Tibial artery (tissue), 4 donors: ENCODE results near the gene MRPL10.
A peak's percentile ranks its signal among the peaks of the same experiment; 100 is the strongest.

Experiments used
- DNase-seq, 2 donors: peaks; one replicate each; pipeline ENCODE4 v3.0.0-alpha.2; 2019
- H3K27ac ChIP-seq, 2 donors: fragments of 200-600 bp; sonication (generic) in 1 of 2; 1 replicate in 1 of 2; 2 replicates in 1 of 2; pipeline ENCODE4 v1.5.1; 2018 to 2019; ENCODE audit warnings: mild to moderate bottlenecking in 1 of 2
- H3K27me3 ChIP-seq, 2 donors: fragments of 200-600 bp; sonication (generic) in 1 of 2; one replicate each; pipeline versions ENCODE4 v1.5.1 to v1.6.0; 2016 to 2019
- H3K36me3 ChIP-seq, 3 donors: fragments of 200-600 bp; sonication (generic) in 2 of 3; one replicate each; pipeline ENCODE4 v1.5.1; 2016 to 2019; ENCODE audit warnings: mild to moderate bottlenecking in 2 of 3
- H3K4me1 ChIP-seq, 4 donors: fragments of 200-600 bp; sonication (generic) in 2 of 4; 1 replicate in 3 of 4; 2 replicates in 1 of 4; pipeline ENCODE4 v1.5.1; 2016 to 2019
- H3K4me3 ChIP-seq, 2 donors: fragments of 200-600 bp; sonication (generic) in 1 of 2; 1 replicate in 1 of 2; 2 replicates in 1 of 2; pipeline ENCODE4 v1.5.1; 2018 to 2019; ENCODE audit warnings: mild to moderate bottlenecking in 2 of 2
- H3K9me3 ChIP-seq, 3 donors: fragments of 200-600 bp; sonication (generic) in 1 of 3; one replicate each; pipeline ENCODE4 v1.5.1; 2016 to 2019
- intact Hi-C: fragments of 100-400 bp; cut with DNase I; formaldehyde crosslinking; loops from one replicate; pipeline ENCODE4 v1.15.0; 2023; ENCODE audit warnings: low total_unique reads
- TF ChIP-seq, protein P1 (sequence below), 2 experiments: fragments of 200-600 bp in 1 of 2; fragments of 450-650 bp in 1 of 2; IDR thresholded peaks; one replicate each; pipeline ENCODE4 v1.5.1; 2017 to 2019; ENCODE audit warnings: antibody characterized with exemption in 2 of 2, mild to moderate bottlenecking in 1 of 2, moderate library complexity in 1 of 2

MRPL10 gene

DNA sequence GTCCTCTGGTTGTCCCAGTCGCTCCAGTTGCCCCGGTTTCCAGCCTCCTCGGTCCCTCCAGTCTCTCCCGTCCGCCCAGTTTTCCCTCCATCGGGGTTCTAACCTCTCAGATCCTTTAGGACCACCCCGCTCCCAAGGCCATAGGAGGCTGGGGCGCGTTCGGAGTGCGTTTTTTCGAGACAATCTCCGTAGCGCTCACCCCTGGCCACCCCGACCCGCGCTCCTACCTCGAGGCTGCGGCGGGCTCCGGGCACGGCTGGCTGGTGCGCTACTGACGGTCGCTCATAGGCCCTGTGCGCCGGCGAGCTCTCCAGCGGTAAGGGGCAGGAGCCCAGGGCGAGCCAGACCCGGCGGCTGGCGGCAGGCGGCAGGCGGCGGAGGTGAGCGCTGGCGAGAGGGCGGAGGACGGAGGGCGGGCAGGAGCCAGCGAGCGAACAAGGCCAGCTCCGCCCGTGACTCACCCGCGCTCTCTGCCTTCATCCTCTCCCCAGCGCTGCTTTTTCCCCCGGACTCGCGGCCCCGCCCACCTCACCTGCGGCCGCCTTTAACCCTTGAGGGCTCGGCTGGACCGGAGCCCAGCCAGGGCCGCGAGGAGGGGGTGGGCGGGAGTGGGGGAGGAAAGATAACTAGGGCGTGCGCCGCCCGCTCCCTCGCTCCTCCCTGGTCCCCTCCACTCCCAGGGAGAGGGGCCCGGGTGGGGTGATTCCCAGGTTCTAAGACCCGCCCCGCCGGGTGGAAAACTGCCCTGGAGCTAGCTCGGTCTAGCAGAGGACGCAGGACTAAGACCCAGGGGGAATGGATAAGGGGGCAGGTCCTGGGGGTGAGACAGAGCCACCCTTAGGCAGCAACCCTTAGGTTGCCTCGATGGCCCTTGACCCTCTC, 19.6 kb upstream of the MRPL10 start, which contains the start of gene SP6:
TSS of gene SP6 (minus strand) at position 472 of the 882 bp plus-strand sequence. CDS start 2,734 bp downstream, outside the sequence.
- H3K27ac ChIP-seq = no peak within 1 kb of the TSS
- no peaks in the 10 kb centered on the region for H3K36me3 ChIP-seq
- TF ChIP-seq, protein P1, sequence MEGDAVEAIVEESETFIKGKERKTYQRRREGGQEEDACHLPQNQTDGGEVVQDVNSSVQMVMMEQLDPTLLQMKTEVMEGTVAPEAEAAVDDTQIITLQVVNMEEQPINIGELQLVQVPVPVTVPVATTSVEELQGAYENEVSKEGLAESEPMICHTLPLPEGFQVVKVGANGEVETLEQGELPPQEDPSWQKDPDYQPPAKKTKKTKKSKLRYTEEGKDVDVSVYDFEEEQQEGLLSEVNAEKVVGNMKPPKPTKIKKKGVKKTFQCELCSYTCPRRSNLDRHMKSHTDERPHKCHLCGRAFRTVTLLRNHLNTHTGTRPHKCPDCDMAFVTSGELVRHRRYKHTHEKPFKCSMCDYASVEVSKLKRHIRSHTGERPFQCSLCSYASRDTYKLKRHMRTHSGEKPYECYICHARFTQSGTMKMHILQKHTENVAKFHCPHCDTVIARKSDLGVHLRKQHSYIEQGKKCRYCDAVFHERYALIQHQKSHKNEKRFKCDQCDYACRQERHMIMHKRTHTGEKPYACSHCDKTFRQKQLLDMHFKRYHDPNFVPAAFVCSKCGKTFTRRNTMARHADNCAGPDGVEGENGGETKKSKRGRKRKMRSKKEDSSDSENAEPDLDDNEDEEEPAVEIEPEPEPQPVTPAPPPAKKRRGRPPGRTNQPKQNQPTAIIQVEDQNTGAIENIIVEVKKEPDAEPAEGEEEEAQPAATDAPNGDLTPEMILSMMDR (IDR thresholded peaks at IDR 0.05) = no peak
- H3K27me3 ChIP-seq = peaks cover 4 to 100% of the 10 kb centered on the region in 2 donors
- H3K4me3 ChIP-seq = peak within 1 kb of the TSS in 1 of 2 donors; percentile 36
- H3K4me1 ChIP-seq = peaks cover 0 to 29% (median 18%) of the 10 kb centered on the region in 4 donors
- no peak for DNase-seq
- intact Hi-C loops = no loop called here
- no peaks in the 10 kb centered on the region for H3K9me3 ChIP-seq

DNA sequence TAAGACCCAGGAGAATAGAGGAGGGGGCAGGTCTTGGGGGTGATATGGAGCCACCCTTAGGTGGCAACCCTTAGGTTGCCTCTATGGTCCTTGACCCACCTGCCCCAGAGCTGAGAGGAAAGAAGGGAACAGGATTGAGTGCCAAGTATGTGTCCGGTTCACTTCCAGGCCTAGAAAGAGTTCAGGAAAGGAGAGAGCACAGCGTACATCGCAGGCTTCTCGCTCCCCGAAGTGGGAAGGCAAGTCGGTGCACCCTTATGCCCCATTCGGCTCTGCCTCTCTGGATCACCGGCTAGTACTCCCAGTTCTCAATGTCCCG, 19.0 kb upstream of the MRPL10 start:
- Histone ChIP-seq H3K27me3 (peaks cover 4 to 100% of the 10 kb centered on the region in 2 donors), H3K9me3 (no peaks in the 10 kb centered on the region), H3K27ac (no peak overlapping the region), H3K36me3 (no peaks in the 10 kb centered on the region), H3K4me1 (peaks cover 0 to 29% (median 18%) of the 10 kb centered on the region in 4 donors), H3K4me3 (peak overlapping the region in 1 of 2 donors; percentile 36)
- DNase-seq = no peak
- intact Hi-C loops = no loop called here
- TF ChIP-seq, protein P1 (IDR thresholded peaks at IDR 0.05) = no peak

DNA sequence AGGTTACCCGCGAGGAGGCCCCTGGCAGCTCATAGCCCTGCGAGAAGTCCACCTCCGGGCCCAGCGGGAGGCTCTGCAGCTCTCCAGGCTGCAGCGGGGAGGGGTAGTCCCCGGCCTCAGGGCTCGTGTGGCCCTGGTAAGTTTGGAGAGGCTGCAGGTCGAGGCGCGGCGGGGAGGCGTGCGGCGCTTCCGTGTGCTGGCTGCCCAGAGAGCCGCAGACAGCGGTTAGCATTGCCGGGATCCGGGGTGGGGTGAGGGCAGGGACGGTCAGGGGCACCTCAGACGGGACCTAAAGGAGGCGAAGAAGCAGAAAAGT, 16.8 kb upstream of the MRPL10 start:
- DNase-seq = no peak
- no peaks in the 10 kb centered on the region for H3K36me3 ChIP-seq
- H3K4me3 ChIP-seq = no peak overlapping the region
- H3K4me1 ChIP-seq = peaks cover 0 to 35% (median 18%) of the 10 kb centered on the region in 4 donors
- H3K27ac ChIP-seq = no peak overlapping the region
- peaks cover 4 to 89% of the 10 kb centered on the region in 2 donors for H3K27me3 ChIP-seq
- TF ChIP-seq, protein P1 (IDR thresholded peaks at IDR 0.05) = no peak
- intact Hi-C loops = no loop called here
- no peaks in the 10 kb centered on the region for H3K9me3 ChIP-seq

DNA sequence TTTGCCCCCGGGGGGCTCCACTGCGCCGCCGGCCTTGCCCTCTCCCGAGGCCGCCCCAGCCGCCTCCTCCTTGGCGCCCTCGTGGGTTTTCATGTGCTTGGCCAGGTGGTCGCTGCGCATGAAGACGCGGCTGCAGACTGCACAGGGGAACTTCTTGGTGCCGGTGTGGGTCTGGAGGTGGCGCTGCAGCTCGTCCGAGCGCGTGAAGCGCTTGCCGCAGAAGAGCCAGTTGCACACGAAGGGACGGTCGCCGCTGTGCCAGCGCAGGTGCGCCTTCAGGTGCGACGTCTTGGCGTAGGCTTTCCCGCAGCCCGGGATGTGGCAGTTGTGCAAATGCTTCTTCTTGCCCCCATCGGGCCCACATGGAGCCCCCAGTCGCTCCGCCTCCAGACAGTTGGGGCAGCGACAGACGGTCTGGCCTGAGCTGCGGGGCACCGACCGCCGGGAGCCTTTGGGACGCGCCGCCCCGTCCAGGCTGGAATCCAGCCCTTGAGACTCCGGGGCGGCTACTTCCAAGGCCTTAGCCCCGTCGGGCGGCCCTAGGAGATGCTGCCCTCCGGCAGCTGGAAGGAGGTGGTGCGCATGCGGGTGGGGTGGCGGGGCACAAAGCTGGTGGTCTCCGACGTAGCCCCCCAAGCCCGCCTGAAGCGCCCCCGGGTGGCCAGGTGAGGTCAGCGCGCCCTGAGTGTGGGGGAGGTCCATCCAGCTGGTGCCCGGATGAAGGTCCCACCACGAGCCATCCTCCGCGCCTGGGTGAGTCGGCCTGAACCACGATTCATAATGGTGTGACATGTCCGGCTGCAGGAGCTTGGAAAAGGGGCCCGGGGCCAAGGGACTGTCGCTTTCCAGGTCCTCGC, 16.2 kb upstream of the MRPL10 start:
- no peaks in the 10 kb centered on the region for H3K36me3 ChIP-seq
- H3K4me1 ChIP-seq = peaks cover 0 to 39% (median 18%) of the 10 kb centered on the region in 4 donors
- peaks cover 4 to 83% of the 10 kb centered on the region in 2 donors for H3K27me3 ChIP-seq
- TF ChIP-seq, protein P1 (IDR thresholded peaks at IDR 0.05) = no peak
- intact Hi-C loops = no loop called here
- no peaks in the 10 kb centered on the region for H3K9me3 ChIP-seq
- no peak overlapping the region for H3K27ac ChIP-seq
- H3K4me3 ChIP-seq = no peak overlapping the region
- no peak for DNase-seq

DNA sequence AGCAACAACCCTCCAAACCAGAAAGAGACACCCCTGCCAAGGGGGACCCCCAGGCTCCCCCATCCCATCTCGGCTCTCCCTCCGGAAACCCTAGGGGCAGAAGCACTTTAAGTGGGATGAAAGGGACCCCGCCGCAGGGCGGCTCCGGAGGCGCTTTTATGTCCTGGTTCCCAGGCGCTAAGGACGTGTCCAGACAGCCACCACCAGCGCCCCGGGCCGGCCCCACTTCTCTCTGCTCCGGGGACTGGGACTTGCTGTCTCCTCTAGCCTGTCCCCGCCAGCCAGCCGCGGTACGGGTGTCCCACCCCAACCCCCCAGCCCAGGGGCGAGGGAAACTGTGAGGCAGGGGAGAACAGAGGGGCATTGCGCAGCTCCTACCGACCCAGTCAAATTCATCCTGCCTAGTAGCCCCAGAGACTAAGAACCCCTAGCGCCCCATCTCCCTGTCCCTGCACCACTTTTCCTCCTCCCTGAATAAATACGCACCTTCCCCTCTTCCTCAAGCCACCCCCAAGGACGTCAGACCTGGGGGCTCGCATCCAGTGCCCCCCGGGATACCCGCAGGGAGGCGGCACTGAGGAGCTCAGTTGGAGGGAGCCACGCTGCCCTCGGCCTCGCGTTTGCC, 15.5 kb upstream of the MRPL10 start:
- DNase-seq = no peak
- Histone ChIP-seq H3K9me3 (no peaks in the 10 kb centered on the region), H3K4me1 (peaks cover 0 to 39% (median 18%) of the 10 kb centered on the region in 4 donors), H3K36me3 (no peaks in the 10 kb centered on the region), H3K27me3 (peaks cover under 1 to 75% of the 10 kb centered on the region in 2 donors), H3K4me3 (no peak overlapping the region), H3K27ac (no peak overlapping the region)
- intact Hi-C loops = no loop called here
- TF ChIP-seq, protein P1 (IDR thresholded peaks at IDR 0.05) = no peak
